NOMO-1 treated with DMSO at 0.1 percent for 48 hours (cell line): ENCODE data around the gene OBSL1.

Experiments used
- DNase-seq: peaks from one replicate; lab custom pipeline; 2025; ENCODE audit not compliant: unreplicated experiment; lab: John Stamatoyannopoulos, UW

The OBSL1 gene

DNA sequence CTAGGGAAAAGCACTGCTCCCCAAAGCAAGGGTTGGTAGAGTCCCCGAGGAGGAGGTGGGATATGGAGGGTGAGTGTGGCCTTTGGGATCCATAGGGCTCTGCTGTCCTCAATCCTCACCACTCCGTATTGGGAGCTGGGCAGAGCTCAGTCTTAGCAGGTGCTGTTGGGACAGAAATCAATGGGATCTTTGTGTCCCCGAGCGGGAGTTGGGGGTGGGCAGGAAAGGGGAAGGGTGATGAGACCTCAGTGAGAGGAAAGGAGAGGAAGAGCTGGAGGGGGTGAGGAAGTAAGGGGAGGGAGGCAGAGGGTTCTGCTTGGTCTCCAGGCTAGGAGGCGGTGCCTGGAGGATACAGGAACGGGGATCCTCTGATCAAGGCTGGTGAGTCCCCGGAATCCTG lies 54.5 kb downstream of the OBSL1 start:
- no peak for DNase-seq

DNA sequence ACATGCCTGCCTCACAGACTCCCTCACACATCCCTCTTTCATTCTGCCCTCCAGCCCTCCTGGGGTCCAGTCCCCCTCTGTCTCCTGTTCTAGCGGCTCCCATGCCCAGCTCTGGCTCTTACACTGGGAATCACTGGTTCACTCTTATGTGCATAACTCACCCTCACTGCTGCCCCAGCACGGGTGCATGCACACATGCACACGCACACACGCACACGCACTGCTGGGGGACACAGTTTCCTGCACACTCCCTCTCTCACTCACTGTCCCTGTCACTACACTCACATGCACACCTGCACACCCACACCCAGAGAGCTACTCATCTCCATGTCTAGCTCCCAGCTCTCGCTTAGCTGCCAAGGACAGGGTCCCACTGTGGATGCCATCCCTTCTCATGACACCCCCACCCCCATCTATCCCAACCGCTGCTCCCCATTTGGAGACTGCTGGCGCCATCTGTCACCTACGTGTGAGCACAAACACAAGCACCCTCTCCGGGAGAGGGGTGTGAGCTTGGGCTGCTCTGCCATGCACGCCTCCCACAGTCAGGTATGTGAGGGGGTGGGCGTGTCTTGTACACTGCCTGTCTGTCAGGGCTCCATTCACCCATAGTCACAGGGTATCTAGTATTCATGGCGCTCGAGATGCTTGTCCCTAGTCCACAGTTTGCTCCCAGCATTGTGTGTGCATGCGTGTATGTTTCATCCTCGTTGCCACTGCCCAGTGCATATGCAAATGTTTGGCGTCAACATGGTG lies 55.3 kb downstream of the OBSL1 start:
- no peak for DNase-seq

DNA sequence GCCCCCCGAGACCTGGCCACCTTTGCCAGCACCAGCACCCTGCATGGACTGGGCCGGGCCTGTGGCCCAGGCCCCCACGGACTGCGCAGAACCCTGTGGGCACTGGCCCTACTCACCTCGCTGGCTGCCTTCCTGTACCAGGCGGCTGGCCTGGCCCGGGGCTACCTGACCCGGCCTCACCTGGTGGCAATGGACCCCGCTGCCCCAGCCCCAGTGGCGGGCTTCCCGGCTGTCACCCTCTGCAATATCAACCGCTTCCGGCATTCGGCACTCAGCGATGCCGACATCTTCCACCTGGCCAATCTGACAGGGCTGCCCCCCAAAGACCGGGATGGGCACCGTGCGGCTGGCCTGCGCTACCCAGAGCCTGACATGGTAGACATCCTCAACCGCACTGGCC lies 56.5 kb downstream of the OBSL1 start:
- DNase-seq = no peak

DNA sequence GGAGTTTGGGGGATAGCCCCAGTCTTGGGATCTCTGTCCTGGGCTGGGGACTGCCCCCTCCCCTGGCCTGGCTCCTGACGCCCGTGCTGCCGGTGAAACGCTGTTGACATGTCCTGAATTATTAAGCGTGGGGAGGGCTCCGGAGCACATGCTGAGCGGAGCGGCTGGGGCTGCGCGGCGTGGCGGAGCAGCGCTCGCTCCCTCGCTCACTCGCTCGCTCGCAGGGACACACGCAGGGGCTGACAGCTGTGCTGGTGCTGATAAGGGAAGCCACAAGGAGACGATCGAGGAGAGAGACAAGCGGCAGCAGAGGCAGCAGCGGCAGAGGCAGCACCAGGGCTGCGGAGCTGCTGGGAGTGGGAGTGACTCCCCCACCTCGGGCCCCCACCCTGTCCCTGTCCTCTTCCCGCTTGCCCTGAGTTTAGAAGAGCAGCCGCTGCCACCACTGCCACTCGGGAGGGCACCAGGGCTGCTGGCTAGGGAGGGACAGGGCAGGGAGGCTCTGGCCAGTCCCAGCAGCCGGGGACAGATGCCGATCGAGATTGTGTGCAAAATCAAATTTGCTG lies 57.1 kb downstream of the OBSL1 start, which contains the start of gene ASIC4:
TSS of gene ASIC4 (plus strand) at position 287 of the 566 bp plus-strand sequence. CDS start at position 530, 243 bp downstream.
- DNase-seq = peak; percentile 7

DNA sequence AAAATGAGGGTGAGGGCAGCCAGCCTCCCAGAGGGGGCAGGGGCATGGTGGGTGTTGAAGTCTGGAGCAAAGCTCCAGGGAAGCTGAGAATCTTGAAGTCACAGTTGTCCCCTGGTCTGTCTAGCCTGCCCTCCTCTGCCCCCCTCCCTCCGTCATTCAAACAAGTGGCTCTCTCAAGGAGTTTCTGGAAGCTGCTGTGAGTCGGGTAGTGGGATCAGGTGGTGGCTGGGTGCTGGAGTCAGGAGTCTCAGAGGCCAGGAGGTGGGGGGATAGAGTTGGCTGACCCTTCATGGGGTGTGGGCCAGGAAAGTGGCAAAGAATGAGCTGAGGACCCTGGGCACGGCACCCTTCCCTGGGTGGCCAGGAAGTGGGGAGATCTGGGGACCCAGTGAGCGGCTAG lies 57.6 kb downstream of the OBSL1 start:
- no peak for DNase-seq

DNA sequence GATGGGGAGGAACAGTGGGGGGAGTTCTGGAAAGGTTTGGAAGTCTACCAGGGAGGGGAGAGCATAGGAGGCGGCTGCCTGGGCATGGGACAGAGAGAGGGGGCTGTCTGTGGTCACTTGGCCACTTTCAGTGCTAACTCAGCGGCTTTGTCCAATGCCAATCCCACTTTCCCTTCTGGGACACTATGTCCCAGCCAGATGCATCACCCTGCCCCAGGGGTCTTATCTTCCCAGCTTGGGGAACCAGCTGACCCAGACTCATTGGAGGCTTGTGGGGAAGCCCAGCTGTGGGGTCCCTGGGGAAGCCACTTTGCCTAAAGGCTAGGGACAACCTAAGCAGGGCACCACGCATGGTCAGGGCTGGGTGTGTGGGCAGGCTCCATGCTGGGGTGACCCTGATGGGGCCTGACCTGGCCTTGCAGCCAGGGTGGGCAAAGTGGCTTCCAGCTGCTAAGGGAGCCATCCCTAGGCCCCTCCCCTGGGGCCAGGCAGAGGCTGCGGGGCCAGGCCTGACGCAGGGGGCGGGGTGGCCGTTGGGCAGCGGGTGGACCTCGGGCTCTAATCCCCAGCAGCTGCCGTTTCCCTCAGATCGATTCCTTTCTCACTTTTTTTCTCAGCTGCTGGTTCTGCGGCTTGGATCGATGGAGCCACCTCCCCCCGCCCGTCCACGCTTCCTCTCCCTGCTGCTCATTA lies 58.7 kb downstream of the OBSL1 start:
- no peak for DNase-seq

DNA sequence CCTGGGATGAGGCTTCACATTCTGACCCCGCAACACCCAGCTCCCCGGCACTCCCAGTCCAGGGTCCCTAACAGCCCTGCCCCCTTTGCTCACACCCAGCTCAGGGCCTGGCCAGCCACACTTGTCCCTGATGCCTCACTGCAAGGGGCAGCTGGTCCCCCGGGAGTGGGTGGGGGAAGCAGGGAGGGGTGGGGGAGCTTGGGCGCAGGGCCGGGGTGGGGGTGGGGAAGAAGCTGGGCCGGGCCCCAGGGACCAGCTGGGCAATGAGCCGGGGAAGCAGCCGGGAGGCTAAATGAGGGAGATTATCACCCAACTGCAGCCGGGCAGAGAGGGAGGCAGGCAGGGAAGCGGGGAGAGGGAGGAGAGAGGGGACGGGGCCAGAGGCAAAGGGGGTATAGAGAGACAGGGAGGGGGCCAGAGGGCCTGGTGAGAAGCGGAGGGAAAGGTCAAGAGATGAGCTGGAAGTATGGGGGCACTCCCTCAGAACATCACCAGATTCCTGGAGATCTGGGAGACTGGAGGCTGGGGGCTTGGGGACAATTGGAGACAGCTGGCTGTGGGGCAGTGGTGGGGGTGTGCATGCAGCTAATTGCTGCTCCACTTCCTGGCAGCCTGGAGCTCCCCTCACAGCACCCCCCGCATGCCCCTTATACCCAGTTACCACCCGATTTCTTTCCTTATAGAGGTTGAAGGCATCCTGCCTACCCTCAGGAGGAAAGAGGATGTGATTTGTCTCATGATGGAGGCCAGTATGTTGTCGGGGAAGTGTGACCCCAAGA lies 59.6 kb downstream of the OBSL1 start:
- DNase-seq = no peak

DNA sequence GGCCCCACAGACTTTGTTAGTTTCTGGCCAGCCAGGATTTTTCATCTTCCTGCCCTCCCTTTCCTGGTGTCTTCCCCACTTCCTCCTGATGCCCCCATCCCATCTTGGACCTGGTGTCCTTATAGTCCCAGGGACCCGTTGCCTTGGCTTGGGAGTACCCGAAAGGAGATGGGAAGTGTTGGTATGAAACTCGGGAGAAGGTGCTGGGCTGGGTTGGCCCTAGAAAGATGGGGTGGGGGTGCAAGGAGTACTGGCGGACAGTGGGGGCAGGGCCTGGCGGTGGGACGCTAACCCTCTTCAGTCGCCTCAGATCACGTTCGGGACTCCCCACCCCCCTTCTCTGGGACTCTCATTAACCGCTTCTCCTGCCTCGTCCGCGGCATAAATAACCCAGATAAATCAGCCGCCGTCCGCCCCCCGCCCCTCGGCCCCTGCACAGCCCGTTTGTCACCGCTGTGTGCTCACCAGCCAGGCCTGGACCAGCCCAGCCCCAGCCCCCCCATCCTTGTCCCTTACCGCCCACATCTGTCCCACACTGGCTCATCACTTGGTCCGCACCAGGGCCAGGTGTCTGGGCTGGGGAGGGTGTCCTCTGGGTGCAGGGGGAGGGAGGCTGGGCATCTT lies 60.7 kb downstream of the OBSL1 start:
- no peak for DNase-seq

DNA sequence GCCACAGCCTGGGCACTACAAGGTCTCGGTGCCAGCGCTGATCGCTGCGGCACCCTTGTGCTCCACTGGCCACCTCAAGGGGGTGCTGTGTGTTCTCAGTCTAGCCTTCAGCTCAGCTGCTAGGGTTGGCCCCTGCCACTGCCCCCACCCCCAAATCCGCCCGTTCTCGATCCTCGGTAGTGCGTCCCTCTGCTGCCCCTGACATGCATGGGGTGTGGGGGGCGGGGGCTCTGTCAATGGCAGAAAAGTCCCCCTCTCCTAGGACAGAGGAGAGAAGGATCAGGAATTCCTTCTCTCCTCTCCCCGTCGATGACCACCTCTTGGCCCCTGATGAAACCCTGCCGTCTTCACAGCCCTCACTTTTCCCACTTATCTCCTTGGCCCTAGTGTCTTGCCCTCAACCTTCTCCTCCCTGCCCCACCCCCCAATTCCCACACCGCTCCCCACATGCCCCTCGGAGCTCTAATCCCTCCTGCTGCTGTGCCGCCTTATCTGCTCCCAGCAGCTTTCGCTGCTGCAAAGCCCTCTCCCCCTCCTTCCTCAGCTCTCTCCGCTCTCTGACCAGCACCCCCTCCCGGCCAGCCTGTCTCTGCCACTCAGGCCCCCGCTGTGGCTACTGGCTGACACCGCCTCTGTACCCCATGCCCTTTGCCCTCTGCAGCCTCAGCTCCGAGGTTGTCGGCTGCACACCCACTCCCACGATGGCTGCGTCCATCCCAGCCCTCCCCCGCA lies 61.4 kb downstream of the OBSL1 start:
- peak; percentile 29 for DNase-seq

DNA sequence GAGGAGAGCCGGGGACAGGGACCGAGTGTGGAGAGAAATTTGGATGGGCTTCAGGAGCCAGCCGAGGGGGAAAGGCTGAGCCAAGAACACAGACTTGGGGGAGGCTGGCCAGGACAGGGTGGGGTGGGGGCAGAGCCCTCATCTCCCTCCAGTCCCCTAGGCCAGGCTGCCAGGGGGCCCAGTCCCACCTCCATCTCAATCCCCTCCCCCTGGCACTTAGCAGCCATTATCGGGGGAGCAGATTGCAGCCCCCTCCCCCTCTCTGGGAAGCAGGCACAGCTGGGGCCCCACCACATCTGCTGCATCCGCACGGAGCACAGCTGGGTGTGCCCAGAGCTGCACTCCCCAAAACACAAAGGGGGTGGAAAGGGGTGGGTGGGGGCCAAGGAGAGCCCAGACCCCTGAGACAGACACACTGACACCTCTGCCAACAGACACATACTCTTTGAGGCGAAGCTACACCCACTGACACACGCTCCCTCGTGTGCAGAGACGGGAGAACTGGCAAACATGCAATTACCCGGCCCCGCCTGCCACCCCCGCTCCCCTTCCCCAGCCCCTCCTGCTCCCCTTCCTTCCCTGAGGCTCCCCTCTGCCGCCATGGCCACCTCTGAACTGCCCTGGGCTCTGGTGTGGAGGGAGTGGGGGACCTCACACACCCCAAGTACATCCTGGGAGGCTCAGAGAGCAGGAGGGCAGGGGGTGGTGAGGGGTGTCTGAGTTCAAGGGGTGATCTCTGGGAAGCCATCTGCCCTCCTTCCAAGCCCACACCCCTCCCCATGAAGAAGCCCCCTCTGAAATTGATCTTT lies 62.2 kb downstream of the OBSL1 start:
- no peak for DNase-seq

DNA sequence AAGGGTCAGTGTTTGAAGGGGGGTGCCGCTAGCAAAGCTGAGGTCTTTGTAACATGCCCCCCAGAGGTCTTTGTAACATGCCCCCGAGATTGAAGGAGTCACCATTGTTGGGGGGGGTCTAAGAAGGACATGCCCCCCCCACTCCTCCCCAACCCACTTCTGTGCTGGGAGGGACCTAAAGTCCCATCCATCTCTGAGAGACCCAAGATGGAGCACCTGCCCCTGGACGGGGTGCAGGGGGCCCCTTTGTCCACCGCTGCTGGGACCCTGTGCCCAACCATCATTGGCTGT lies 63.0 kb downstream of the OBSL1 start:
- DNase-seq = no peak

DNA sequence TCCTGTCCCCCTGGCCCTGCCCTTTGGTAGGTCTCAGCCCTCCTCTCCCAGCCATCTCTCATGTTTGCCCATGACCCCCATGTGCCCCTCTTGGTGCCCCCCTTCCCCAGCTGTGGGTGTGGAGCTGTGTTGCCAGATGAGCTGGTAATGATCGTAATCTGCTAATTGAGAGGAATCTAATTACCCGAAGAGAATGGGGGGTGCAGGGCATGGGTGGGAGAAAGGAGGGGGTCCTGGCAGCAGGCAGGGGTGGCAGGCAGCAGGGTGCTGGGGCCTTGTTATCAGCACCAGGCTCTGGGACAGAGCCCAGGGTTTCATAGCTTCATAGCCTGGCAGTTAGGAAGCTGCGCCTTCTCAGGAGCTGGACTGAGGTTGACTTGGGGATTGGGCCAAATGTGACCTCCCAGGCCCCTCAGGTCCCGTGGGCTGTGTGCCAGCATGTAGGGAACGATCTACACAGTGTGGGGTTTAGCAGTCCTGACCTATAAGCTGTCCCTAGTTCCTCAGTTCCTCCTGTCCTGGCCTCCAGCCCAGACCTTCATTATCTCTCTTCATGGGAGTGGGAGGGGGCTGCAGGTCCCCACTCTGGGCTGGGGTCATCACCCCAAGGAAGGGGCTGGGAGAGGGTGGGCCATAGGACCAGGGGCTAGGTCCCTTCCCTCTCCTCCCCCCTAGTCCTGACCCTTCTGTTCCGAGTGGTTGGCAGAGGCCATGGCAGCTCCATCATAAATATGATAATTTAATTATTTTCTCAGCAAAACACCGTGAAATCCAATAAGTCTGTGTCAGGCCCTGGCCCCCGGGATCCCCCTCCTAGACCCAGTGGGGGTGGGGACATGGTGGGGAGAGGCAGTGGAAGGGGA lies 63.5 kb downstream of the OBSL1 start:
- DNase-seq = no peak

DNA sequence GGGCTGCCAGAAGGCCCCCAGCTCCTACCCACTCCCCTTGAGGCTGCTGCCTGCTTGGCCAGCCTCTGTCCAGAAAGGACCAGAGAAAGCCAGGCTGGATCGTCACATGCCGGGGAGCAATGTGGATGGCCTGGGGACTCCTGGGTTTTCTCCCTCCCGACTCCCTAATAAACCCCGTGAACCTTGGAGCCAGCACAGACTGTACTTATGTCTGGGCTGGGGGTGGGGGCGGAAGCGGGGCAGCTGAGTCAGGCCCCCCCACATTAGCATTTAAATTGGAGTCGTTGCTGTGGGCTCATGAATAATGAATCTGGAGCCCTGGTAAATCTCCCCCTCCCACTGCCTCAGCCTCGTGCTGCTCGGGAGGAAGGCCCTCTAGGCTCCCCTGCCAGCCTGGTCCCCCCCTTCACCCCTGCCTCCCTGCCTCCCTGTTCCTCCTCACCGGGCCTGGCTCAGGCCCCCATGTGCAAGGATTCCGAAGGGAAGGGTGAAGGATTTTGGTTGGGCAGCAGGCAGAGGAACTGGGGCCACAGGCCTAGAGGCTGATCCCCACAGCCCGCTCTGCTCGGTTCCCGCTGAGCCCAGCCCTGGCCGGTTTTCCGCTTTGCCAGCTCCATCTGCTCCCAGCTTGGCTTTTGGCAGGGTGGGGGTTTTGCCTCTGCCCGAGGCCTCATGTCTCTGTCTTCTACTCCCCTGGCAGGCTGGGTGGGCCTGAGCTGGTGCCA lies 64.4 kb downstream of the OBSL1 start:
- DNase-seq = no peak

DNA sequence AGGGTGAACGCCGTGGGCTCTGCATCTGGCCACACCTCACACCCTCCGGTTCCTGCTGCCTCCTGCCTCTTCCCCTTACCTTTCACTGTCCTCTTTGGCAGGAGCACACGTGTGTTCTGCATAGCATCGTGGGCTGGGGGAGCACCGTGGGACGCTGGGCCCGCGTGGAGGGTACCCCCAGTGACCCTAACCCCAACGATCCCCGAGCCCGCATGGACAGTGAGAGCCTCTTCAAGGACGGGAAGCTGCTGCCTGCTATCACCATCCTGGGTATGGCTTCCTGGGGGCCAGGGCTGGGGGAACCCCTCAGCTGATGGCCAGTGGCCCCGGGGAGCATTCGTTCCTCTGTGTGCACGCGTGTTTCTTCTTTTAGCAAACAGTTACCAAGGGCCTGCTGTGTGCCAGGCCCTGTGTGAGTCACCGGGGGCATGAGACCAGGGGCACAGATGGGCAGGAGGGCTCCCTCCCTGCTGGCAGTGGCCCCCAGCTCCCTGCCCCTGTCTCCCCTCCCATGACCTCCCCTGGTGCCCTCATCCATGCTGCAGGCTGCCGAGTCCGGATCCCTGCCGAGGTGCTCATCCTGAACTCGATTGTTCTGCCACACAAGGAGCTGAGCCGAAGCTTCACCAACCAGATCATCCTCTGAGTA lies 65.1 kb downstream of the OBSL1 start:
- no peak for DNase-seq

DNA sequence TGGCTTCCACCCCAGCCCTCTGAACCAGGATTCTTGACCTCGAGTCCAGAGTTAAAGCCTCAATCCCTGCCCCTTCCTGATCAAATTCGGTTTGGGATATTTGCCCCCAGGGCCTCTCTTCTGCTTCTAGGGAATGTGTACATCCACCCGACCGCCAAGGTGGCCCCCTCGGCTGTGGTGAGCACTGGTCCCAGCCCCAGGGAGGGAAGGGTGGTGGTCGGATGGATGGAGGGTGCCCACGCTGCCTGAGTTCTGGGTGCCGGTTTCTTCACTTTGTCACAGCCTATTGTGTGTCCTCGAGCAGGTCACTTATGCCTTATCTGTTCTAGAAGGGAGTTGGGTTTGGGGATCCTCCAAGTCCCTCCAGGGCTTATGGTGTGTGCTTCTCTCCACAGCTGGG lies 65.8 kb downstream of the OBSL1 start:
- DNase-seq = no peak

DNA sequence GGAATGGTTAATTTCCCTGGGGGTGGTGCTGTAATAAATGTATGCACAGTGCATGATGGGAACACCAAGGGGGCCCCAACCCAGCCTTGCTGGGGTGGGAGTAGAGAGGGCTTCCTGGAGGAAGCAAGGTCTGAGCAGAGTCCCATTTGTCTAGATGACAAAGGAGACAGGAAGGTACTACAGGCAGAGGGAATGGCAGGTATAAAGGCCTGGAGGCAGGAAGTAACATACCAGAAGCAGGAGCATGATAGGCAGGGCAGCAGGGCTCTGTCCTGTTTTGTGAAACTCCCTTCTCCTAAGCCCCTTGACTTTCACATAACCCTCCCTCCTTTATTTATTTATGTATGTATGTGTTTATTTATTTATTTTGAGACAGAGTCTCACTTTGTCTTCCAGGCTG lies 68.7 kb downstream of the OBSL1 start:
- no peak for DNase-seq

DNA sequence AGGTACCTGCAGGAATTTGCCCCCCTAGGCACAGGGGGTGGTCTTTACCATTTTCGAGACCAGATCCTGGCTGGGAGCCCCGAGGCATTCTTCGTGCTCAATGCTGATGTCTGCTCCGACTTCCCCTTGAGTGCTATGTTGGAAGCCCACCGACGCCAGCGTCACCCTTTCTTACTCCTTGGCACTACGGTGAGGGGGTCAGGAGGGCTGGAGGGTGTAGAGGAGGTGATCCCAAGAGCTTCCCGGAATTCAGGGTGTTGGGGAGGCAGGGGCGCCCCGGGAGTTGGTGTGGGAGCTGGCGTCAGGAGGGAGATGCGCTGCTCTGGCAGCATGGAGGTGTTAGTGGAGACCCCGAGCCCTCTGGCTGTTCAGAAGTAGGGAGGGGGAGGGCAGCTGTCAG lies 69.5 kb downstream of the OBSL1 start:
- no peak for DNase-seq
